ENCODE results near the gene C14orf93. TPM values are rescaled to one million over a fixed set of nuclear protein-coding genes. Genes with fewer than 3 reads are reported as not detected.

The C14orf93 gene
- polyA plus RNA-seq, 2 of the 4 experiments (the other 2 are of a cell fraction) = 6.8 to 9.7 TPM

DNA sequence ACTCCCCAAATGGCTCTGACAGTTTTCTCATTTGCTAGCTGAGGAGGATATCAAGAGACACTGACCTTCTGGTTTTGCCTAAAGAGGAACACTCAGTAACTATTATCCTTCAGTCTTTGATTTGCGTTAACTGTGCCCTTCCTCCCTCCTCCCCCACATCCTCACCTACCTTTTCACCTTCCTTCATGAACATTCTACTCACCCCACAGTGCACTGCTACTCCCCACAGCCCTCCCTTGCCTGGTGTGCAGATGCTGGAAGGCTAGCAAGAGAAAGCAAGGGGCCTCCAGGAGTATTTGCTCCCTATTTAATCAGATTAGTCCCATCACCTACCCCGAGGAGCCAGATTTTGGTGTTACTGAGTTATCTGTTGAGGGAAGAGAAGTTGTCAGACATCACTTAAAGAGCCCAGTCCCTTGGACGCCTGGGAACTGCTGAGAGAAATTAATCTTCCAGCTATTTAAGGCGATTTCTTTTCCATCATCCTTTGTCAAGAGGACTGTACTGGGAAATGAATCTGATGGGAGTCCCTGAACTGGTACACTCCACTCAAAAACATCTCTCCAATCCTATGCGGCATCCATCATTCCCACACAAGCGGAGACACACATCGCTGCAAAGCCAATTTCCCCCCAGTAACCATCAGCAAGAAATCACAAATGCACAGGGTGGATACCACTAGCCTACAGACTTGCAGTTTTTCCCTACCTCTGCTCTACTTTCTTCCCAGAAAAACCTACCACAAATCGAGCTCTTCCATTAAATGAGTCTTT is 13.3 kb upstream of the C14orf93 start:
- ATAC-seq (no peak; a peak in 1 of 6 replicates), DNase-seq (ENCODE audit: low read depth in 1 of 2, low spot score in 1 of 2) (no peak), FAIRE-seq (no peak)
- CTCF ChIA-PET = interaction anchor here (0.9 to 4.2 kb wide), 6 partner anchors 10 to 38 kb away, joined by 3 to 17 read pairs (median 4); partner anchors contain the start of gene CDH24
- 72% methylated on average over 8 of the region's 8 CpGs for WGBS (ENCODE audit: missing lambda C conversion rate)
- H3K27ac ChIP-seq = no peak overlapping the region
- H3K4me3 ChIP-seq = no peak overlapping the region
- no peak overlapping the region for H3K4me2 ChIP-seq
- TF ChIP-seq SREBF2 (IDR thresholded peaks at IDR 0.05) (no peak), FOXS1 (CRISPR knock-in tag; IDR thresholded peaks at IDR 0.05) (no peak)
- TF ChIP-seq, protein P1, sequence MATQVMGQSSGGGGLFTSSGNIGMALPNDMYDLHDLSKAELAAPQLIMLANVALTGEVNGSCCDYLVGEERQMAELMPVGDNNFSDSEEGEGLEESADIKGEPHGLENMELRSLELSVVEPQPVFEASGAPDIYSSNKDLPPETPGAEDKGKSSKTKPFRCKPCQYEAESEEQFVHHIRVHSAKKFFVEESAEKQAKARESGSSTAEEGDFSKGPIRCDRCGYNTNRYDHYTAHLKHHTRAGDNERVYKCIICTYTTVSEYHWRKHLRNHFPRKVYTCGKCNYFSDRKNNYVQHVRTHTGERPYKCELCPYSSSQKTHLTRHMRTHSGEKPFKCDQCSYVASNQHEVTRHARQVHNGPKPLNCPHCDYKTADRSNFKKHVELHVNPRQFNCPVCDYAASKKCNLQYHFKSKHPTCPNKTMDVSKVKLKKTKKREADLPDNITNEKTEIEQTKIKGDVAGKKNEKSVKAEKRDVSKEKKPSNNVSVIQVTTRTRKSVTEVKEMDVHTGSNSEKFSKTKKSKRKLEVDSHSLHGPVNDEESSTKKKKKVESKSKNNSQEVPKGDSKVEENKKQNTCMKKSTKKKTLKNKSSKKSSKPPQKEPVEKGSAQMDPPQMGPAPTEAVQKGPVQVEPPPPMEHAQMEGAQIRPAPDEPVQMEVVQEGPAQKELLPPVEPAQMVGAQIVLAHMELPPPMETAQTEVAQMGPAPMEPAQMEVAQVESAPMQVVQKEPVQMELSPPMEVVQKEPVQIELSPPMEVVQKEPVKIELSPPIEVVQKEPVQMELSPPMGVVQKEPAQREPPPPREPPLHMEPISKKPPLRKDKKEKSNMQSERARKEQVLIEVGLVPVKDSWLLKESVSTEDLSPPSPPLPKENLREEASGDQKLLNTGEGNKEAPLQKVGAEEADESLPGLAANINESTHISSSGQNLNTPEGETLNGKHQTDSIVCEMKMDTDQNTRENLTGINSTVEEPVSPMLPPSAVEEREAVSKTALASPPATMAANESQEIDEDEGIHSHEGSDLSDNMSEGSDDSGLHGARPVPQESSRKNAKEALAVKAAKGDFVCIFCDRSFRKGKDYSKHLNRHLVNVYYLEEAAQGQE (IDR thresholded peaks at IDR 0.05) = no peak
- no peaks in the 10 kb centered on the region for H3K9me3 ChIP-seq
- POLR2A ChIA-PET = interaction anchor here (0.6 to 3.0 kb wide), 2 partner anchors 9 to 16 kb away, joined by 3 to 25 read pairs; no protein-coding TSS in a partner anchor
- no peaks in the 10 kb centered on the region for H3K4me1 ChIP-seq

DNA sequence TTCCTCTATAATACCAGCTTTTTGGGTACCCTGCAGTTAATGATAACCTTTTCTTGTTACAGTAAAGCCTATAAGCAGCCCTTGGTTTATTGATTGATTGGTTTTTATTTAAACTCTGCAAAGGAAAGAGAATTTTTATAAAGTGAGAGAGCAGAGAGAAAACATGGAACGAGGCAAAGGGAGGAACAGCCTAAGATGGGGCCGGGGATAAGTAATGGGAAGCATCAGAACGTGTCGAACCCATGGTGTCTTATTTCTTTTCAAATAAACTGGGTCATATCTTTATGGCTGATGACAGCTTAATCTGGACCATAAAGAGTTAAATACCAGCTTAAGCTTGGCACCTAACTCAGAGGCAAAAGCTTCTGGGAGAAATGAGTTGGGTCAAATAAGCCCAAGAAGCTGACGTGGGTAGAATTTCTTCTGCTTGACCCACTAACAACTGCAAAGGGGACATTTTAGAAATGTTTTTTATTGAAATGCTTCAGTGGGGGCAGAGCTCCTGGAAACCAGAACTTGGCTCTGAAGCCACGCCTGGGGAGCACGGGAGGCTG is 12.0 kb upstream of the C14orf93 start:
- no peak for TF ChIP-seq TP53 (CRISPR knock-in tag; IDR thresholded peaks at IDR 0.05)
- TF ChIP-seq FOSB (CRISPR knock-in tag; IDR thresholded peaks at IDR 0.05) = no peak
- TF ChIP-seq CHD4 (IDR thresholded peaks at IDR 0.05; ENCODE audit: borderline replicate concordance) = no peak
- TF ChIP-seq POLR2A (IDR thresholded peaks at IDR 0.05; ENCODE audit: low read length) = no peak
- no peak for TF ChIP-seq POLR2AphosphoS2 (conservative IDR thresholded peaks at IDR 0.05; ENCODE audit: low read length)
- TF ChIP-seq HOXB13 (CRISPR knock-in tag; IDR thresholded peaks at IDR 0.05; ENCODE audit: low read depth) = no peak
- TF ChIP-seq NPAS2 (CRISPR knock-in tag; IDR thresholded peaks at IDR 0.05; ENCODE audit: borderline replicate concordance) = no peak
- no peak for TF ChIP-seq FOSL2 (IDR thresholded peaks at IDR 0.05)
- TF ChIP-seq FOSL2 (CRISPR knock-in tag; IDR thresholded peaks at IDR 0.05) = no peak
- TF ChIP-seq HDAC2 (IDR thresholded peaks at IDR 0.05) = no peak
- TF ChIP-seq, protein P2, sequence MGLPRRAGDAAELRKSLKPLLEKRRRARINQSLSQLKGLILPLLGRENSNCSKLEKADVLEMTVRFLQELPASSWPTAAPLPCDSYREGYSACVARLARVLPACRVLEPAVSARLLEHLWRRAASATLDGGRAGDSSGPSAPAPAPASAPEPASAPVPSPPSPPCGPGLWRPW (IDR thresholded peaks at IDR 0.05) = no peak
- no peak for TF ChIP-seq JUNB (IDR thresholded peaks at IDR 0.05)
- TF ChIP-seq HEYL (CRISPR knock-in tag; IDR thresholded peaks at IDR 0.05) = no peak
- TF ChIP-seq TFCP2L1 (CRISPR knock-in tag; IDR thresholded peaks at IDR 0.05) = no peak
- no peak for TF ChIP-seq RAD21 (conservative IDR thresholded peaks at IDR 0.05 in 1 of 2, IDR thresholded peaks at IDR 0.05 in 1 of 2)
- no peak for TF ChIP-seq MYC (IDR thresholded peaks at IDR 0.05; ENCODE audit: borderline replicate concordance, low read length)
- no peak for ATAC-seq
- Histone ChIP-seq H3K4me3 (no peak overlapping the region), H3K4me1 (no peaks in the 10 kb centered on the region), H3K27ac (no peak overlapping the region), H3K9me3 (no peaks in the 10 kb centered on the region), H3K4me2 (no peak overlapping the region)
- 68% methylated on average over 7 of the region's 7 CpGs for WGBS (ENCODE audit: missing lambda C conversion rate)
- ChIA-PET CTCF (interaction anchor here (0.5 to 4.2 kb wide), 11 partner anchors 9 to 75 kb away, joined by 3 to 19 read pairs (median 4); partner anchors contain the start of gene CDH24), POLR2A (interaction anchor here (0.5 kb wide), 1 partner anchor 46 kb away, joined by 3 read pairs; no protein-coding TSS in a partner anchor)
- FAIRE-seq = no peak
- no peak for DNase-seq (ENCODE audit: low read depth in 1 of 2, low spot score in 1 of 2)

DNA sequence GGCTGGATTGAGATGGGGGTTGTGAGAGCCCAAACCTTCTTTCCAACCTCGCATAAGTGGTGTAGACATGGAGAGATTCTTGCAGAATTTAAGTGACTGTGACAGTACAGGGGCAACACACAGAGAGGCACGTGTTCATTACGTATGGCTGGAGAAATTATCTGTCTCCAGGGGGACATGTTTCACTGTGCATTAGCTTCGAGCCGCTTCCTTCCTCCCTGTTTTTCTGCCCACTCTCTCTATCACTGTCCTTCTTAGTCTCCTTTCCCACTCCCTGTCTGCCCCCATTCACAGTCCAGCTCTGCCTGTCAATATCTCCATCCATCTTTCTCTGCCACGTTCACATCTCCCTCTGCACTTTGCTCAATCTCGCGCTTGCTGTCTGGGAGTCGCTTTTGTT is 11.5 kb upstream of the C14orf93 start:
- Histone ChIP-seq H3K27ac (no peak overlapping the region), H3K4me3 (no peak overlapping the region), H3K4me1 (no peaks in the 10 kb centered on the region), H3K9me3 (no peaks in the 10 kb centered on the region), H3K4me2 (no peak overlapping the region)
- ATAC-seq (no peak), FAIRE-seq (no peak), DNase-seq (ENCODE audit: low read depth in 1 of 2, low spot score in 1 of 2) (no peak)
- WGBS (ENCODE audit: missing lambda C conversion rate) = 91% methylated on average over 9 of the region's 9 CpGs
- ChIA-PET POLR2A (no interaction called here), CTCF (interaction anchor here (0.8 to 4.2 kb wide), 11 partner anchors 8 to 55 kb away, joined by 3 to 19 read pairs (median 5); partner anchors contain the start of gene CDH24)
- no peak for TF ChIP-seq HOXB5 (CRISPR knock-in tag; IDR thresholded peaks at IDR 0.05)
- no peak for TF ChIP-seq ZSCAN20 (CRISPR knock-in tag; IDR thresholded peaks at IDR 0.05)
- TF ChIP-seq RNF2 (IDR thresholded peaks at IDR 0.05; ENCODE audit: borderline replicate concordance, low read depth) = no peak
- TF ChIP-seq, protein P3, sequence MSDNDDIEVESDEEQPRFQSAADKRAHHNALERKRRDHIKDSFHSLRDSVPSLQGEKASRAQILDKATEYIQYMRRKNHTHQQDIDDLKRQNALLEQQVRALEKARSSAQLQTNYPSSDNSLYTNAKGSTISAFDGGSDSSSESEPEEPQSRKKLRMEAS (IDR thresholded peaks at IDR 0.05) = no peak
- TF ChIP-seq CBX8 (IDR thresholded peaks at IDR 0.05) = no peak
- no peak for TF ChIP-seq EP300 (IDR thresholded peaks at IDR 0.05)
- TF ChIP-seq, protein P4, sequence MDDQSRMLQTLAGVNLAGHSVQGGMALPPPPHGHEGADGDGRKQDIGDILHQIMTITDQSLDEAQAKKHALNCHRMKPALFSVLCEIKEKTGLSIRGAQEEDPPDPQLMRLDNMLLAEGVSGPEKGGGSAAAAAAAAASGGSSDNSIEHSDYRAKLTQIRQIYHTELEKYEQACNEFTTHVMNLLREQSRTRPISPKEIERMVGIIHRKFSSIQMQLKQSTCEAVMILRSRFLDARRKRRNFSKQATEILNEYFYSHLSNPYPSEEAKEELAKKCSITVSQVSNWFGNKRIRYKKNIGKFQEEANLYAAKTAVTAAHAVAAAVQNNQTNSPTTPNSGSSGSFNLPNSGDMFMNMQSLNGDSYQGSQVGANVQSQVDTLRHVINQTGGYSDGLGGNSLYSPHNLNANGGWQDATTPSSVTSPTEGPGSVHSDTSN (IDR thresholded peaks at IDR 0.05) = no peak
- TF ChIP-seq FOXS1 (CRISPR knock-in tag; IDR thresholded peaks at IDR 0.05) = no peak
- no peak for TF ChIP-seq SREBF2 (IDR thresholded peaks at IDR 0.05)
- TF ChIP-seq, protein P5, sequence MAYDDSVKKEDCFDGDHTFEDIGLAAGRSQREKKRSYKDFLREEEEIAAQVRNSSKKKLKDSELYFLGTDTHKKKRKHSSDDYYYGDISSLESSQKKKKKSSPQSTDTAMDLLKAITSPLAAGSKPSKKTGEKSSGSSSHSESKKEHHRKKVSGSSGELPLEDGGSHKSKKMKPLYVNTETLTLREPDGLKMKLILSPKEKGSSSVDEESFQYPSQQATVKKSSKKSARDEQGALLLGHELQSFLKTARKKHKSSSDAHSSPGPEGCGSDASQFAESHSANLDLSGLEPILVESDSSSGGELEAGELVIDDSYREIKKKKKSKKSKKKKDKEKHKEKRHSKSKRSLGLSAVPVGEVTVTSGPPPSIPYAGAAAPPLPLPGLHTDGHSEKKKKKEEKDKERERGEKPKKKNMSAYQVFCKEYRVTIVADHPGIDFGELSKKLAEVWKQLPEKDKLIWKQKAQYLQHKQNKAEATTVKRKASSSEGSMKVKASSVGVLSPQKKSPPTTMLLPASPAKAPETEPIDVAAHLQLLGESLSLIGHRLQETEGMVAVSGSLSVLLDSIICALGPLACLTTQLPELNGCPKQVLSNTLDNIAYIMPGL (CRISPR knock-in tag; IDR thresholded peaks at IDR 0.05; ENCODE audit: borderline replicate concordance) = no peak
- no peak for TF ChIP-seq EHF (CRISPR knock-in tag; IDR thresholded peaks at IDR 0.05)

Data from A549 (cell line).